Astrocyte of the cerebellum (primary cell): Measurements from ENCODE around the gene PPM1J.

Experiments
- DNase-seq: peaks from one replicate; pipeline ENCODE4 v3.0.0-alpha.2; 2011; ENCODE audit warnings: low read depth
- H3K4me3 ChIP-seq: 2 replicates; pipeline ENCODE4 v1.5.1; 2011; ENCODE audit warnings: mild to moderate bottlenecking, low read depth, low read length, moderate library complexity
- in situ Hi-C: cut with HindIII; loops from 2 replicates; pipeline ENCODE4 v1.10.0; 2017; ENCODE audit warnings: low sequenced_read_pairs
- TF ChIP-seq, protein P1 (sequence below): IDR thresholded peaks from 2 replicates; pipeline ENCODE4 v1.5.1; 2012; ENCODE audit warnings: low read length, low read depth, moderate library complexity, mild to moderate bottlenecking; ENCODE audit errors: missing control alignments

The PPM1J gene

DNA sequence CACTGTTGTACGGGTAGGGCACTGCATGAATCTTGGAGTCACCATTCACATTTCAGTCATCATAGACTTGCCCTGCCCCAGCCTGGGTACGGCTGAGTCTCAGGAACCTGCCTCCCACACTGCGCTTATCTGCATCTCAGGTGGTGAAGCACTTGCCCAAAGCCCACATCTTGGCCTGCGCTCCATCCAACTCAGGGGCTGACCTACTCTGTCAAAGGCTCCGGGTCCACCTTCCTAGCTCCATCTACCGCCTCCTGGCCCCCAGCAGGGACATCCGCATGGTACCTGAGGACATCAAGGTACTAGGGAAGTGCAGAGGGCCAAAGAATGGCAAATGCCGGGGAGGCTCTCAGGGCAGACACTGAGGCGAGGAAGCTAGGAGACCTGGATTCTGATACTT is 19.9 kb downstream of the PPM1J start:
- in situ Hi-C loops, result no loop called here
- no peak for DNase-seq
- TF ChIP-seq, protein P1, sequence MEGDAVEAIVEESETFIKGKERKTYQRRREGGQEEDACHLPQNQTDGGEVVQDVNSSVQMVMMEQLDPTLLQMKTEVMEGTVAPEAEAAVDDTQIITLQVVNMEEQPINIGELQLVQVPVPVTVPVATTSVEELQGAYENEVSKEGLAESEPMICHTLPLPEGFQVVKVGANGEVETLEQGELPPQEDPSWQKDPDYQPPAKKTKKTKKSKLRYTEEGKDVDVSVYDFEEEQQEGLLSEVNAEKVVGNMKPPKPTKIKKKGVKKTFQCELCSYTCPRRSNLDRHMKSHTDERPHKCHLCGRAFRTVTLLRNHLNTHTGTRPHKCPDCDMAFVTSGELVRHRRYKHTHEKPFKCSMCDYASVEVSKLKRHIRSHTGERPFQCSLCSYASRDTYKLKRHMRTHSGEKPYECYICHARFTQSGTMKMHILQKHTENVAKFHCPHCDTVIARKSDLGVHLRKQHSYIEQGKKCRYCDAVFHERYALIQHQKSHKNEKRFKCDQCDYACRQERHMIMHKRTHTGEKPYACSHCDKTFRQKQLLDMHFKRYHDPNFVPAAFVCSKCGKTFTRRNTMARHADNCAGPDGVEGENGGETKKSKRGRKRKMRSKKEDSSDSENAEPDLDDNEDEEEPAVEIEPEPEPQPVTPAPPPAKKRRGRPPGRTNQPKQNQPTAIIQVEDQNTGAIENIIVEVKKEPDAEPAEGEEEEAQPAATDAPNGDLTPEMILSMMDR, result no peak
- H3K4me3 ChIP-seq, result no peak overlapping the region

DNA sequence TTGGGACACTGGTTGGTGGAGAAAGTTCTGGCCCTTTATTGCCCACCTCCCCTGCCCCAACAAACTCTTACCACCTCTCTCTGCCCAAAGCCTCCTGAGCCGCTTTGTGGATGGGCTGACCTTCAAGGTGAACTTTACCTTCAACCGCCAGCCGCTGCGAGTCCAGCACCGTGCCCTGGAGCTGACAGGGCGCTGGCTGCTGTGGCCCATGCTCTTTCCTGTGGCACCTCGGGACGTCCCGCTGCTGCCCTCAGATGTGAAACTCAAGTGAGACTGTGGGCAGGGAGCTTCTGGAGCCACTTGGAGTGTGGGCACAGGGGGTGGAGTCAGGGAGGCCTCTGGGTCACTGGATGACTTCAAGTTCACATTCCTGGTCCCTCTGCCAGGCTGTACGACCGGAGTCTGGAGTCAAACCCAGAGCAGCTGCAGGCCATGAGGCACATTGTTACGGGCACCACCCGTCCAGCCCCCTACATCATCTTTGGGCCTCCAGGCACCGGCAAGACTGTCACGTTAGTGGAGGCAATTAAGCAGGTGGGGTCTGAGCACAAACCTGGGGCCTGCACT is 20.7 kb downstream of the PPM1J start:
- in situ Hi-C loops, result no loop called here
- TF ChIP-seq, protein P1, result no peak
- no peak overlapping the region for H3K4me3 ChIP-seq
- DNase-seq, result no peak

DNA sequence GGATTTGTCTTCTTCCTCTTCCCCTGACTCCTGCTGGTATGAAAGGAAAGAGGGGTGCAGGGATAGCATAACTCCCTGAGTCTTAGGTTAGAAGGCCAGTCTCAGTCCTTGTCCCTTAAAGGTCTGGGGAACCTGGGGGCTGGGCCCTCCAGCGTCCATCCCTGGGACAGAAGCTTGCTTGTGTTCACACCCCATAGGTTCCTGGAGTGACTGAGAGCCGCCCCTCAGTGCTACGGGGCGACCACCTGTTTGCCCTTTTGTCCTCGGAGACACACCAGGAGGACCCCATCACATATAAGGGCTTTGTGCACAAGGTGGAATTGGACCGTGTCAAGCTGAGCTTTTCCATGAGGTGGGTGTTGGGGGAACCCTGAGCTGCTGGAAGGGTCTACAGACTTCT is 21.3 kb downstream of the PPM1J start:
- TF ChIP-seq, protein P1, result no peak
- H3K4me3 ChIP-seq, result no peak overlapping the region
- in situ Hi-C loops, result no loop called here
- no peak for DNase-seq

DNA sequence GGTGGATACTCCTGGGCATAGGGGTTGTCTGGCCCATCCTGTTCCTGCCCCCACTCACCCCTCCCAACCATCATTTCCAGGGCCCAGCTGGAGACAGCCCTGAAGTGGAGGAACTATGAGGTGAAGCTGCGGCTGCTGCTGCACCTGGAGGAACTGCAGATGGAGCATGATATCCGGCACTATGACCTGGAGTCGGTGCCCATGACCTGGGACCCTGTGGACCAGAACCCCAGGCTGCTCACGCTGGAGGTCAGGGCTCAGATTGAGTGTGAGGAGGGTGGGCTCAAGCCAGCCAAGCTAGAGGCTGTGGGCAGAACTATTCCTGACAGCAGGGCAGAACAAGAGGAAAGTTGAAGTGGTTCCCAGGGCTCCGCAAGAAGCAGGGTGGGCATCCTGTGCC is 22.5 kb downstream of the PPM1J start:
- H3K4me3 ChIP-seq, result no peak overlapping the region
- DNase-seq, result no peak
- in situ Hi-C loops, result no loop called here
- TF ChIP-seq, protein P1, result no peak

DNA sequence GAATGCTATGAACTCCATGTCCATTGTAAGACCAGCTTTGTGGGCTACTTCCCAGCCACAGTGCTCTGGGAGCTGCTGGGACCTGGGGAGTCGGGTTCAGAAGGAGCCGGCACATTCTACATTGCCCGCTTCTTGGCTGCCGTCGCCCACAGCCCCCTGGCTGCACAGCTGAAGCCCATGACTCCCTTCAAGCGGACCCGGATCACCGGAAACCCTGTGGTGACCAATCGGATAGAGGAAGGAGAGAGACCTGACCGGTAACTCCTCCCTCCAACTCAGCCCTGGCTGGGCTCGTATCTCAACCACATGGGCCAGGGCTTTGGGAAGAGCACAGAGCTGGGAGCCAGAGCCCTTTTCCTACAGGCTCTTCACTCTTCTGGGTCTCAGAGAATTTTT is 25.3 kb downstream of the PPM1J start:
- TF ChIP-seq, protein P1, result no peak
- in situ Hi-C loops, result no loop called here
- H3K4me3 ChIP-seq, result no peak overlapping the region
- DNase-seq, result no peak

DNA sequence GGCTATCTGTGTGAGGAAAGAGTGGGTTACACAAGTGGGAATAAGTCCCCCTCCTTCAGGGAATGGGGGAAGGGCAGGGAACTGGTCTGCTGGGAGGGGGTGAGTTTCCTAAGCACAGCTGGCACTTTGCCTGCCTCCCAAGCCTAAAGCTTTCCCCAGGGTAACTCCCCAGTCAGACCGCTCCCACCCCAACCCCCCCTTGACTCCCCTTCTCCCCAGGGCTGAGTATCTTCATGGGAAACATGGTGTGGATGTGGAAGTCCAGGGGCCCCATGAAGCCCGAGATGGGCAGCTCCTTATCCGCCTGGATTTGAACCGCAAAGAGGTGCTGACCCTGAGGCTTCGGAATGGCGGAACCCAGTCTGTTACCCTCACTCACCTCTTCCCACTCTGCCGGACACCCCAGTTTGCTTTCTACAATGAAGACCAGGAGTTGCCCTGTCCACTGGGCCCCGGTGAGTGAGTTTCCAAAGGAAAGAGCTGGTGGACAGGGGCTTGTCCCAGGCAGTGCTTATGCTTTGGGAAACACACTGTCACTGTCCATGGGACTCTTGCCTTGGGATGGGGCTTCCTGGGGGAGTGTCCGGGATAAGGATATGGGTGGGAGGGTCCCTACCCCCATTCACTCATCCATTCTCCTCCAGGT is 25.8 kb downstream of the PPM1J start:
- no peak for DNase-seq
- H3K4me3 ChIP-seq, result no peak overlapping the region
- TF ChIP-seq, protein P1, result no peak
- in situ Hi-C loops, result no loop called here
